Measurements from ENCODE around the gene LIPK. TPM values are rescaled to one million over a fixed set of nuclear protein-coding genes. Genes with fewer than 3 reads are reported as not detected.
"Not testable (repeated sequence)": the region's sequence is repeated elsewhere in the genome, so short reads cannot be mapped to it uniquely, and the experiment has no call there.

Gene LIPK
- total RNA-seq, 3 donors from 2014 or later (not counting 1 experiment from before 2014, with no cell fraction given) = not detected

- Mint-ChIP-seq H3K27ac (no peak overlapping the region), H3K4me1 (no peaks in the 10 kb centered on the region), H3K36me3 (no peaks in the 10 kb centered on the region), H3K4me3 (no peak overlapping the region), H3K27me3 (ENCODE audit: low read depth in 2 of 2) (peaks cover 0 to 8% of the 10 kb centered on the region in 2 donors), H3K9me3 (no peaks in the 10 kb centered on the region)
- H3K27ac ChIP-seq (ENCODE audit: low read length) = no peak overlapping the region
- peaks cover 2% of the 10 kb centered on the region for H3K27me3 ChIP-seq (ENCODE audit: control insufficient read depth, insufficient read depth, low read length)
- H3K36me3 ChIP-seq (ENCODE audit: control insufficient read depth, insufficient read depth, low read length) = no peaks in the 10 kb centered on the region
- no peak overlapping the region for H3K4me3 ChIP-seq (ENCODE audit: low read length)
- H3K9me3 ChIP-seq (ENCODE audit: control insufficient read depth, insufficient read depth, low read length) = no peaks in the 10 kb centered on the region
- ATAC-seq = no peak
- DNase-seq = no peak
- intact Hi-C loops (cut with micrococcal nuclease) = no loop called here
- H3K4me1 ChIP-seq (ENCODE audit: control insufficient read depth, insufficient read depth, low read length) = no peaks in the 10 kb centered on the region
- no CpG with 5 or more reads among the region's 4 CpGs for WGBS (ENCODE audit: insufficient coverage)
- no peak for TF ChIP-seq CTCF (IDR thresholded peaks at IDR 0.05)
Measured at GRCh38 chr10:88693392-88694020, 12.5 kb upstream of the LIPK start.

GRCh38 chr10:88702848-88703597, 3.0 kb upstream of the LIPK start:
- H3K4me1 Mint-ChIP-seq = no peaks in the 10 kb centered on the region
- no peak overlapping the region for H3K4me3 Mint-ChIP-seq
- H3K36me3 Mint-ChIP-seq = no peaks in the 10 kb centered on the region

GRCh38 chr10:88707429-88708155, 1.5 kb downstream of the LIPK start:
- no peaks in the 10 kb centered on the region for H3K9me3 ChIP-seq (ENCODE audit: control insufficient read depth, insufficient read depth, low read length)
- Mint-ChIP-seq H3K4me1 (no peaks in the 10 kb centered on the region), H3K36me3 (no peaks in the 10 kb centered on the region), H3K4me3 (no peak overlapping the region), H3K27me3 (ENCODE audit: low read depth in 2 of 2) (peaks cover 3 to 14% of the 10 kb centered on the region in 2 donors), H3K9me3 (no peaks in the 10 kb centered on the region), H3K27ac (no peak overlapping the region)
- no peaks in the 10 kb centered on the region for H3K36me3 ChIP-seq (ENCODE audit: control insufficient read depth, insufficient read depth, low read length)
- WGBS (ENCODE audit: insufficient coverage) = no CpG with 5 or more reads among the region's 2 CpGs
- H3K27me3 ChIP-seq (ENCODE audit: control insufficient read depth, insufficient read depth, low read length) = no peaks in the 10 kb centered on the region
- intact Hi-C loops (cut with micrococcal nuclease) = no loop called here
- ATAC-seq (no peak), DNase-seq (no peak)
- H3K4me1 ChIP-seq (ENCODE audit: control insufficient read depth, insufficient read depth, low read length) = no peaks in the 10 kb centered on the region
- H3K4me3 ChIP-seq (ENCODE audit: low read length) = no peak overlapping the region
- no peak overlapping the region for H3K27ac ChIP-seq (ENCODE audit: low read length)
- TF ChIP-seq CTCF (IDR thresholded peaks at IDR 0.05) = no peak

More at GRCh38 chr10:88702848-88703597, 3.0 kb upstream of the LIPK start:
- no peak overlapping the region for H3K4me3 ChIP-seq (ENCODE audit: low read length)
- no peaks in the 10 kb centered on the region for H3K9me3 Mint-ChIP-seq
- H3K27me3 ChIP-seq (ENCODE audit: control insufficient read depth, insufficient read depth, low read length) = no peaks in the 10 kb centered on the region
- intact Hi-C loops (cut with micrococcal nuclease) = no loop called here
- no peak for TF ChIP-seq CTCF (IDR thresholded peaks at IDR 0.05)
- H3K27ac Mint-ChIP-seq = no peak overlapping the region
- no peak overlapping the region for H3K27ac ChIP-seq (ENCODE audit: low read length)
- DNase-seq (no peak), ATAC-seq (no peak)
- WGBS (ENCODE audit: insufficient coverage) = 81% methylated on average over 3 of the region's 4 CpGs
- peaks cover 0 to 20% of the 10 kb centered on the region in 2 donors for H3K27me3 Mint-ChIP-seq (ENCODE audit: low read depth in 2 of 2)
- no peaks in the 10 kb centered on the region for H3K4me1 ChIP-seq (ENCODE audit: control insufficient read depth, insufficient read depth, low read length)
- H3K9me3 ChIP-seq (ENCODE audit: control insufficient read depth, insufficient read depth, low read length) = no peaks in the 10 kb centered on the region
- H3K36me3 ChIP-seq (ENCODE audit: control insufficient read depth, insufficient read depth, low read length) = no peaks in the 10 kb centered on the region

GRCh38 chr10:88709361-88709760, 3.3 kb downstream of the LIPK start:
- ATAC-seq; H3K27ac Mint-ChIP-seq; H3K27ac ChIP-seq (ENCODE audit: low read length); intact Hi-C loops (cut with micrococcal nuclease); H3K4me1 Mint-ChIP-seq; H3K27me3 ChIP-seq (ENCODE audit: control insufficient read depth, insufficient read depth, low read length); H3K4me1 ChIP-seq (ENCODE audit: control insufficient read depth, insufficient read depth, low read length); H3K9me3 Mint-ChIP-seq; DNase-seq; H3K36me3 ChIP-seq (ENCODE audit: control insufficient read depth, insufficient read depth, low read length); H3K36me3 Mint-ChIP-seq; H3K4me3 Mint-ChIP-seq; H3K4me3 ChIP-seq (ENCODE audit: low read length); H3K9me3 ChIP-seq (ENCODE audit: control insufficient read depth, insufficient read depth, low read length): not testable (repeated sequence)
- WGBS (ENCODE audit: insufficient coverage) = 77% methylated on average over 6 of the region's 6 CpGs
- peaks cover 5 to 14% of the 10 kb centered on the region in 2 donors for H3K27me3 Mint-ChIP-seq (ENCODE audit: low read depth in 2 of 2)
